ENCODE results near the gene PF4V1.

PF4V1 gene

DNA sequence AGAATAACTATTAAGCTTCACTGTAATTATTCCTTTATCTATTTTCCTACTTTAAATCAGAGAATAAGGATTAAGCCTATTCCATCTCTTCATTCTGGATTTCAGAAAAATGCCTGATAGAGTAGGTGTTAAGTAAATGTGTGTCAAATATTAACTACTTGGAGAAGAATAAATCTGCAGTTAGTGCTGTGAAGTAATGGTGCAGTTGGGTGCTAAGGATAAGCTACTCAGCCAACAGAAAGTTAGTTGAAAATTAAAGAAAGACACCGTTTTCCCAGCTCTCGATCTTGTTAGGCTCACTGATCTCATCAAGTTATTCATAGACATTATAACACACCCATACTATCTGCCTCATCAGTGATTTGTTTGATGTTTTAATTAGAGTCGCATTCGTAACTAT is 7.1 kb downstream of the PF4V1 start:
- ChIA-PET CTCF (interaction anchor here (1.2 to 1.8 kb wide), 5 partner anchors 10 to 198 kb away, joined by 3 to 5 read pairs (median 3); no protein-coding TSS in a partner anchor), POLR2A (no interaction called here)
- no peak for DNase-seq (ENCODE audit: extremely low spot score)
- TF ChIP-seq, protein P1, sequence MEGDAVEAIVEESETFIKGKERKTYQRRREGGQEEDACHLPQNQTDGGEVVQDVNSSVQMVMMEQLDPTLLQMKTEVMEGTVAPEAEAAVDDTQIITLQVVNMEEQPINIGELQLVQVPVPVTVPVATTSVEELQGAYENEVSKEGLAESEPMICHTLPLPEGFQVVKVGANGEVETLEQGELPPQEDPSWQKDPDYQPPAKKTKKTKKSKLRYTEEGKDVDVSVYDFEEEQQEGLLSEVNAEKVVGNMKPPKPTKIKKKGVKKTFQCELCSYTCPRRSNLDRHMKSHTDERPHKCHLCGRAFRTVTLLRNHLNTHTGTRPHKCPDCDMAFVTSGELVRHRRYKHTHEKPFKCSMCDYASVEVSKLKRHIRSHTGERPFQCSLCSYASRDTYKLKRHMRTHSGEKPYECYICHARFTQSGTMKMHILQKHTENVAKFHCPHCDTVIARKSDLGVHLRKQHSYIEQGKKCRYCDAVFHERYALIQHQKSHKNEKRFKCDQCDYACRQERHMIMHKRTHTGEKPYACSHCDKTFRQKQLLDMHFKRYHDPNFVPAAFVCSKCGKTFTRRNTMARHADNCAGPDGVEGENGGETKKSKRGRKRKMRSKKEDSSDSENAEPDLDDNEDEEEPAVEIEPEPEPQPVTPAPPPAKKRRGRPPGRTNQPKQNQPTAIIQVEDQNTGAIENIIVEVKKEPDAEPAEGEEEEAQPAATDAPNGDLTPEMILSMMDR (IDR thresholded peaks at IDR 0.05; ENCODE audit: control extremely low read depth, extremely low read depth, low read depth, missing control alignments), result no peak

DNA sequence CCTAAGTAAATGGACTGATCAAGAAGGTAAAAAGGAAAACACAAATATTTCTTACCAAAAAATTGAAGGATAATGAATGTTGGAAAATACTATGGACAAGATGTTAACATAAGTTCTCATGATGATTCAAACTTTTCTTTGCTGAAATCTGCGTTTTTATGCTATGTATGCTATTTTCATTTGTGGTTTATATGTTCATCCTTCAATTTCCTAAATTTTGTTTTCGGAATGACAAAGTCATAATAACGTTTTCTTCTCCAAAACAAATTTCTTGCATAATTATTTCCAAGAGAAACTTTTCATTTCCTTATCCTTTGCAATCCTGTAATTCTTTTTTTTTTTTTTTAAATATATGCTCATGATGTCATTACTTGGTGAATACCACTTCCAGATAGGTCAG is 7.8 kb downstream of the PF4V1 start:
- TF ChIP-seq, protein P1 (IDR thresholded peaks at IDR 0.05; ENCODE audit: control extremely low read depth, extremely low read depth, low read depth, missing control alignments), result no peak
- POLR2A ChIA-PET, result no interaction called here
- CTCF ChIA-PET, result interaction anchor here (1.8 kb wide), 1 partner anchor 18 kb away, joined by 5 read pairs; no protein-coding TSS in a partner anchor

DNA sequence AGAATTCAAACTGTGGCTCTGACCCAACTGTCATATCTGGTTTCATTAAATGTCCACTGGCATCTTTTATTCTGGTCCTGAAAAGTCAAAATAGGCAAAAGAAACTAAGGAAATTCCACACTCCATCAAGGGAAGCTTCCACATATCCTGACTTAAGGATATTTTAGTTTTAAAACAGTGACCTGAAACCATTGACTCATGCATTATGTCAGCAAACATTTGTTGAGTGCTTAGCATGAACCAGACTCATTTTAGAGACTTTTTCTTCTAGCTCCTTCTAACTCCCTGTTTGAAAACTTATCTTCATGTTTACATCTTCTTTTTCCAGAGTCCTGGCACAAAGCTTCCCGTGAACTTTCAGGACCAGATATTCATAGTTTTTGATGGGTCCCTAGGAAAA is 9.2 kb downstream of the PF4V1 start:
- CTCF ChIA-PET, result interaction anchor here (1.0 kb wide), 1 partner anchor 10 kb away, joined by 5 read pairs; no protein-coding TSS in a partner anchor
- POLR2A ChIA-PET, result no interaction called here
- TF ChIP-seq, protein P1 (IDR thresholded peaks at IDR 0.05; ENCODE audit: control extremely low read depth, extremely low read depth, low read depth, missing control alignments), result no peak
- no peak for DNase-seq (ENCODE audit: extremely low spot score)

More for the DNA sequence above, 7.8 kb downstream of the PF4V1 start:
- no peak for DNase-seq (ENCODE audit: extremely low spot score)

DNA sequence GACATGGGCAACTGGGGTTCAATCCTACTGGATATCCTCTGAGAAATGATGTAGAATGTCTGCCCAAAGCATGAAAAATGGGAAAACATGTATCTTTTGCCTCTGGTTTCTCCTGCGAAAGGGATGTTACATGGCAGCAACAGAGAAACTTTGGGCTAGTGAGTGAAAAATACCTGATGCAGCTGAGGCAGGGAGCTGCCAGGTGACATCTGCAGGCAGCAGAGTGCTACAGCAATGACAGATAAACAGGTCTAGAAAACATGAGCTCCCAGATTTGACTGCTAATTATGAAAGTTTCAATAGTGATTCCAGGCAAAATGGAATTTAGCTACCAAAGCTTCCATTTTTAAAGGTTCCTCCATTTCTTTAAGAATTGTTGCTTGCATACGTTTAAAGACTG is 11.3 kb downstream of the PF4V1 start:
- TF ChIP-seq, protein P1 (IDR thresholded peaks at IDR 0.05; ENCODE audit: control extremely low read depth, extremely low read depth, low read depth, missing control alignments), result peak; percentile 51
- CTCF ChIA-PET, result interaction anchor here (1.1 to 2.1 kb wide), 5 partner anchors 10 to 209 kb away, joined by 3 to 15 read pairs (median 4); no protein-coding TSS in a partner anchor
- DNase-seq (ENCODE audit: extremely low spot score), result peak; percentile 15
- POLR2A ChIA-PET, result no interaction called here

- TF ChIP-seq, protein P1 (IDR thresholded peaks at IDR 0.05; ENCODE audit: control extremely low read depth, extremely low read depth, low read depth, missing control alignments), result no peak
- ChIA-PET CTCF (interaction anchor here (1.1 to 2.1 kb wide), 5 partner anchors 10 to 210 kb away, joined by 3 to 15 read pairs (median 4); no protein-coding TSS in a partner anchor), POLR2A (no interaction called here)
- no peak for DNase-seq (ENCODE audit: extremely low spot score)
Observed at GRCh38 chr4:73864961-73865360, 11.9 kb downstream of the PF4V1 start.

GRCh38 chr4:73865431-73866096 is 12.5 kb downstream of the PF4V1 start:
- TF ChIP-seq, protein P1 (IDR thresholded peaks at IDR 0.05; ENCODE audit: control extremely low read depth, extremely low read depth, low read depth, missing control alignments), result no peak
- ChIA-PET POLR2A (no interaction called here), CTCF (interaction anchor here (1.7 kb wide), 1 partner anchor 14 kb away, joined by 3 read pairs; no protein-coding TSS in a partner anchor)
- no peak for DNase-seq (ENCODE audit: extremely low spot score)

All from GM10248 (cell line).